ENCODE data around the gene FHAD1.
A peak's percentile ranks its signal among the peaks of the same experiment; 100 is the strongest.

Gene FHAD1

GRCh38 chr1:15400627-15401026 is 153.6 kb downstream of the FHAD1 start:
- no peak for DNase-seq (ENCODE audit: low spot score)

- DNase-seq (ENCODE audit: low spot score): no peak
These were observed 154.5 kb downstream of the FHAD1 start for GRCh38 chr1:15401391-15402055.

GRCh38 chr1:15402809-15403450 is 155.9 kb downstream of the FHAD1 start:
- no peak for DNase-seq (ENCODE audit: low spot score)

- DNase-seq (ENCODE audit: low spot score): no peak
These were observed 157.0 kb downstream of the FHAD1 start for GRCh38 chr1:15403962-15404580.

GRCh38 chr1:15405106-15405850 is 158.3 kb downstream of the FHAD1 start:
- no peak for DNase-seq (ENCODE audit: low spot score)

GRCh38 chr1:15406614-15407559 is 159.9 kb downstream of the FHAD1 start:
- peak; percentile 87 for DNase-seq (ENCODE audit: low spot score)

GRCh38 chr1:15407580-15407979 is 160.6 kb downstream of the FHAD1 start:
- DNase-seq (ENCODE audit: low spot score): no peak

- DNase-seq (ENCODE audit: low spot score): no peak
These were observed 161.9 kb downstream of the FHAD1 start for GRCh38 chr1:15408890-15409387.

GRCh38 chr1:15409388-15410222 is 162.6 kb downstream of the FHAD1 start, which contains the start of gene EFHD2:
Gene EFHD2 (plus strand): TSS chr1:15409888. CDS start chr1:15409972, 84 bp downstream.
- peak; percentile 94 for DNase-seq (ENCODE audit: low spot score)

GRCh38 chr1:15410223-15410883 is 163.3 kb downstream of the FHAD1 start:
- DNase-seq (ENCODE audit: low spot score): peak; percentile 29

GRCh38 chr1:15410884-15411245 is 163.8 kb downstream of the FHAD1 start:
- DNase-seq (ENCODE audit: low spot score): no peak

GRCh38 chr1:15411593-15412137 is 164.6 kb downstream of the FHAD1 start:
- DNase-seq (ENCODE audit: low spot score): no peak

- DNase-seq (ENCODE audit: low spot score): no peak
These were observed 165.3 kb downstream of the FHAD1 start for GRCh38 chr1:15412175-15412800.

- DNase-seq (ENCODE audit: low spot score): no peak
These were observed 165.8 kb downstream of the FHAD1 start for GRCh38 chr1:15412843-15413242.

GRCh38 chr1:15413563-15414444 is 166.8 kb downstream of the FHAD1 start:
- no peak for DNase-seq (ENCODE audit: low spot score)

- DNase-seq (ENCODE audit: low spot score): no peak
These were observed 167.5 kb downstream of the FHAD1 start for GRCh38 chr1:15414445-15414983.

- peak; percentile 46 for DNase-seq (ENCODE audit: low spot score)
These were observed 170.3 kb downstream of the FHAD1 start for GRCh38 chr1:15417059-15417934.

All from AG20443 (cell line).